ENCODE data around the gene RTN1.

The RTN1 gene

GRCh38 chr14:59632381-59632780 is 238.2 kb downstream of the RTN1 start:
- no peaks in the 10 kb centered on the region for H3K79me1 ChIP-seq (ENCODE audit: low read depth, low read length)
- WGBS, 2 donors (ENCODE audit: extremely low coverage in 2 of 2, insufficient read length in 2 of 2, insufficient replicate concordance in 1 of 2): no CpG with 5 or more reads among the region's 3 CpGs
- no peak overlapping the region for H3K4me3 ChIP-seq (ENCODE audit: low read length in 2 of 2)
- H3K23ac ChIP-seq (ENCODE audit: low read depth, low read length, poor library complexity): no peak overlapping the region
- no peak overlapping the region for H2AK5ac ChIP-seq (ENCODE audit: low read depth, low read length)
- no peak overlapping the region for H3K27ac ChIP-seq (replicated peaks; ENCODE audit: low read length)
- H3K36me3 ChIP-seq (replicated peaks in 1 of 2; ENCODE audit: control insufficient read depth in 2 of 2, insufficient read depth in 2 of 2, low read length in 2 of 2): no peaks in the 10 kb centered on the region
- no peak overlapping the region for H2BK12ac ChIP-seq (ENCODE audit: low read length)
- no peak overlapping the region for H3K18ac ChIP-seq (ENCODE audit: low read length)
- H3K9ac ChIP-seq (ENCODE audit: low read depth, low read length, poor library complexity): no peak overlapping the region
- no peak overlapping the region for H3K14ac ChIP-seq (ENCODE audit: low read length)
- no peak overlapping the region for H2BK5ac ChIP-seq (ENCODE audit: low read length)
- peak; percentile 27 for DNase-seq (ENCODE audit: low spot score)
- no peaks in the 10 kb centered on the region for H3K9me3 ChIP-seq (replicated peaks in 1 of 2; ENCODE audit: control insufficient read depth in 2 of 2, insufficient read depth in 1 of 2, low read depth in 1 of 2, low read length in 2 of 2)
- no peak overlapping the region for H3K4me2 ChIP-seq (ENCODE audit: insufficient read depth, low read length, poor library complexity, severe bottlenecking)
- H4K91ac ChIP-seq (ENCODE audit: low read depth, low read length, poor library complexity): no peak overlapping the region
- H3K4me1 ChIP-seq (ENCODE audit: control insufficient read depth in 2 of 2, insufficient read depth in 1 of 2, low read depth in 1 of 2, low read length in 2 of 2): no peaks in the 10 kb centered on the region
- H2BK120ac ChIP-seq (ENCODE audit: low read depth, low read length): no peak overlapping the region
- H4K8ac ChIP-seq (ENCODE audit: low read depth, low read length): no peak overlapping the region
- H2AFZ ChIP-seq (ENCODE audit: low read length): no peak overlapping the region
- no peak overlapping the region for H3K4ac ChIP-seq (ENCODE audit: low read length)
- no peak overlapping the region for H2BK15ac ChIP-seq (ENCODE audit: low read length)
- H3K27me3 ChIP-seq (ENCODE audit: control insufficient read depth in 3 of 3, insufficient read depth in 3 of 3, low read depth in 1 of 3, low read length in 3 of 3): peaks cover 0 to 39% (median 3%) of the 10 kb centered on the region in 3 experiments

- DNase-seq (ENCODE audit: low spot score): peak; percentile 17
- no peak overlapping the region for H4K91ac ChIP-seq (ENCODE audit: low read depth, low read length, poor library complexity)
- H3K27ac ChIP-seq (replicated peaks; ENCODE audit: low read length): no peak overlapping the region
- H4K8ac ChIP-seq (ENCODE audit: low read depth, low read length): no peak overlapping the region
- H3K36me3 ChIP-seq (replicated peaks in 1 of 2; ENCODE audit: control insufficient read depth in 2 of 2, insufficient read depth in 2 of 2, low read length in 2 of 2): no peaks in the 10 kb centered on the region
- no peak overlapping the region for H2BK15ac ChIP-seq (ENCODE audit: low read length)
- no peak overlapping the region for H3K23ac ChIP-seq (ENCODE audit: low read depth, low read length, poor library complexity)
- no peak overlapping the region for H3K9ac ChIP-seq (ENCODE audit: low read depth, low read length, poor library complexity)
- H3K4me3 ChIP-seq (ENCODE audit: low read length in 2 of 2): no peak overlapping the region
- WGBS, 2 donors (ENCODE audit: extremely low coverage in 2 of 2, insufficient read length in 2 of 2, insufficient replicate concordance in 1 of 2): no CpG with 5 or more reads among the region's 3 CpGs
- H2BK120ac ChIP-seq (ENCODE audit: low read depth, low read length): no peak overlapping the region
- H3K18ac ChIP-seq (ENCODE audit: low read length): no peak overlapping the region
- no peaks in the 10 kb centered on the region for H3K9me3 ChIP-seq (replicated peaks in 1 of 2; ENCODE audit: control insufficient read depth in 2 of 2, insufficient read depth in 1 of 2, low read depth in 1 of 2, low read length in 2 of 2)
- no peak overlapping the region for H3K4me2 ChIP-seq (ENCODE audit: insufficient read depth, low read length, poor library complexity, severe bottlenecking)
- H2AK5ac ChIP-seq (ENCODE audit: low read depth, low read length): no peak overlapping the region
- H3K79me1 ChIP-seq (ENCODE audit: low read depth, low read length): no peaks in the 10 kb centered on the region
- H2AFZ ChIP-seq (ENCODE audit: low read length): no peak overlapping the region
- no peak overlapping the region for H2BK5ac ChIP-seq (ENCODE audit: low read length)
- H2BK12ac ChIP-seq (ENCODE audit: low read length): no peak overlapping the region
- peaks cover 0 to 39% (median 3%) of the 10 kb centered on the region in 3 experiments for H3K27me3 ChIP-seq (ENCODE audit: control insufficient read depth in 3 of 3, insufficient read depth in 3 of 3, low read depth in 1 of 3, low read length in 3 of 3)
- no peak overlapping the region for H3K14ac ChIP-seq (ENCODE audit: low read length)
- H3K4ac ChIP-seq (ENCODE audit: low read length): no peak overlapping the region
- H3K4me1 ChIP-seq (ENCODE audit: control insufficient read depth in 2 of 2, insufficient read depth in 1 of 2, low read depth in 1 of 2, low read length in 2 of 2): no peaks in the 10 kb centered on the region
These were observed 239.3 kb downstream of the RTN1 start for GRCh38 chr14:59631237-59631636.

- H3K27ac ChIP-seq (replicated peaks; ENCODE audit: low read length): no peak overlapping the region
- peak overlapping the region; percentile 24 for H2BK120ac ChIP-seq (ENCODE audit: low read depth, low read length)
- DNase-seq (ENCODE audit: low spot score): peak; percentile 53
- peak overlapping the region; percentile 96 for H3K18ac ChIP-seq (ENCODE audit: low read length)
- no peak overlapping the region for H2BK5ac ChIP-seq (ENCODE audit: low read length)
- H2AFZ ChIP-seq (ENCODE audit: low read length): peak overlapping the region; percentile 96
- no peak overlapping the region for H4K91ac ChIP-seq (ENCODE audit: low read depth, low read length, poor library complexity)
- H3K4me1 ChIP-seq (ENCODE audit: control insufficient read depth in 2 of 2, insufficient read depth in 1 of 2, low read depth in 1 of 2, low read length in 2 of 2): no peaks in the 10 kb centered on the region
- peak overlapping the region; percentile 84 for H3K4me2 ChIP-seq (ENCODE audit: insufficient read depth, low read length, poor library complexity, severe bottlenecking)
- H3K4me3 ChIP-seq (ENCODE audit: low read length in 2 of 2): peak overlapping the region; percentile 33 to 88
- H4K8ac ChIP-seq (ENCODE audit: low read depth, low read length): no peak overlapping the region
- WGBS, 2 donors (ENCODE audit: extremely low coverage in 2 of 2, insufficient read length in 2 of 2, insufficient replicate concordance in 1 of 2): no CpG with 5 or more reads among the region's 57 CpGs
- H3K14ac ChIP-seq (ENCODE audit: low read length): peak overlapping the region; percentile 79
- H3K4ac ChIP-seq (ENCODE audit: low read length): no peak overlapping the region
- no peak overlapping the region for H3K23ac ChIP-seq (ENCODE audit: low read depth, low read length, poor library complexity)
- H3K9ac ChIP-seq (ENCODE audit: low read depth, low read length, poor library complexity): peak overlapping the region; percentile 74
- H2BK12ac ChIP-seq (ENCODE audit: low read length): peak overlapping the region; percentile 67
- H3K79me1 ChIP-seq (ENCODE audit: low read depth, low read length): no peaks in the 10 kb centered on the region
- H2AK5ac ChIP-seq (ENCODE audit: low read depth, low read length): no peak overlapping the region
- no peaks in the 10 kb centered on the region for H3K36me3 ChIP-seq (replicated peaks in 1 of 2; ENCODE audit: control insufficient read depth in 2 of 2, insufficient read depth in 2 of 2, low read length in 2 of 2)
- peaks cover 0 to 39% (median 3%) of the 10 kb centered on the region in 3 experiments for H3K27me3 ChIP-seq (ENCODE audit: control insufficient read depth in 3 of 3, insufficient read depth in 3 of 3, low read depth in 1 of 3, low read length in 3 of 3)
- H2BK15ac ChIP-seq (ENCODE audit: low read length): no peak overlapping the region
- H3K9me3 ChIP-seq (replicated peaks in 1 of 2; ENCODE audit: control insufficient read depth in 2 of 2, insufficient read depth in 1 of 2, low read depth in 1 of 2, low read length in 2 of 2): no peaks in the 10 kb centered on the region
These were observed 240.2 kb downstream of the RTN1 start for GRCh38 chr14:59630288-59630963.

GRCh38 chr14:59629444-59630287 is 240.9 kb downstream of the RTN1 start:
- no peak overlapping the region for H2BK12ac ChIP-seq (ENCODE audit: low read length)
- H2BK120ac ChIP-seq (ENCODE audit: low read depth, low read length): no peak overlapping the region
- no peak overlapping the region for H4K91ac ChIP-seq (ENCODE audit: low read depth, low read length, poor library complexity)
- H3K18ac ChIP-seq (ENCODE audit: low read length): no peak overlapping the region
- no peaks in the 10 kb centered on the region for H3K9me3 ChIP-seq (replicated peaks in 1 of 2; ENCODE audit: control insufficient read depth in 2 of 2, insufficient read depth in 1 of 2, low read depth in 1 of 2, low read length in 2 of 2)
- no peak overlapping the region for H2BK5ac ChIP-seq (ENCODE audit: low read length)
- no peak overlapping the region for H2BK15ac ChIP-seq (ENCODE audit: low read length)
- no peaks in the 10 kb centered on the region for H3K79me1 ChIP-seq (ENCODE audit: low read depth, low read length)
- peak overlapping the region in 1 of 2 donors; percentile 88 for H3K4me3 ChIP-seq (ENCODE audit: low read length in 2 of 2)
- H3K27ac ChIP-seq (replicated peaks; ENCODE audit: low read length): no peak overlapping the region
- WGBS, 2 donors (ENCODE audit: extremely low coverage in 2 of 2, insufficient read length in 2 of 2, insufficient replicate concordance in 1 of 2): no CpG with 5 or more reads among the region's 11 CpGs
- no peaks in the 10 kb centered on the region for H3K36me3 ChIP-seq (replicated peaks in 1 of 2; ENCODE audit: control insufficient read depth in 2 of 2, insufficient read depth in 2 of 2, low read length in 2 of 2)
- H3K27me3 ChIP-seq (ENCODE audit: control insufficient read depth in 3 of 3, insufficient read depth in 3 of 3, low read depth in 1 of 3, low read length in 3 of 3): peaks cover 0 to 39% (median 3%) of the 10 kb centered on the region in 3 experiments
- H2AFZ ChIP-seq (ENCODE audit: low read length): peak overlapping the region; percentile 96
- DNase-seq (ENCODE audit: low spot score): no peak
- H3K4ac ChIP-seq (ENCODE audit: low read length): no peak overlapping the region
- H3K14ac ChIP-seq (ENCODE audit: low read length): no peak overlapping the region
- H3K4me2 ChIP-seq (ENCODE audit: insufficient read depth, low read length, poor library complexity, severe bottlenecking): peak overlapping the region; percentile 84
- H2AK5ac ChIP-seq (ENCODE audit: low read depth, low read length): no peak overlapping the region
- no peaks in the 10 kb centered on the region for H3K4me1 ChIP-seq (ENCODE audit: control insufficient read depth in 2 of 2, insufficient read depth in 1 of 2, low read depth in 1 of 2, low read length in 2 of 2)
- H4K8ac ChIP-seq (ENCODE audit: low read depth, low read length): no peak overlapping the region
- H3K23ac ChIP-seq (ENCODE audit: low read depth, low read length, poor library complexity): no peak overlapping the region
- H3K9ac ChIP-seq (ENCODE audit: low read depth, low read length, poor library complexity): no peak overlapping the region
